ENCODE data around the gene CCDC136.

DNA sequence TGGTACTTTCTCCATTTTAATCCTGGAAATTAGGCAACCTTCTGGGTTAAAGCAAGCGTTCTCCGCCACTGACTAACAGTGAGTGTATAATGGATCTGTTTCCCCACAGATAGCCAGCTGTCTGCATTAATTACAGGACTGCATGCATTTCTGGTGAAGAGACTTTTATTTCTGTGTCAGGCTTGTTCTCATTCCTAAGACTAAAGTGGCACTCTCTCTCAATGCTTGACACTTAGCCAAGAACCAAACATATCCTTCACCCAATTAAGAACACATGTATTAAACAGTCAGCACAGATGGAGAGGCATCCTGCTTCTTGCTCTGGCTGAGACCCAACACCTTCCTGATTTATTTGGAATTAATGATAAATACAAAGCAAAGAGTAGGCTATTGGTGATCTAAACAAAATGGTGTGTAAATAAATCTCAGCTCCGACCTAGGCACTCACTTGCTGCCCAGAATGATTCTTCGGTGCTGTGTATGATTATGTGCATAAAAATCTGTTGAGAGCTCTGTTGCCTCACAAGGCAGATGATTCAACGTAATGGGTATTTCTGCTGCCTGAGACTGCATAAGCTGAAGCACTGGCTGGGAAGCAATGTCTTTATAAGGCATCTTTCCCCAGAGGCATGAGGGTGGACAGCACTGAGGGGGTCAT lies 35.8 kb upstream of the CCDC136 start:
- TF ChIP-seq, protein P1, sequence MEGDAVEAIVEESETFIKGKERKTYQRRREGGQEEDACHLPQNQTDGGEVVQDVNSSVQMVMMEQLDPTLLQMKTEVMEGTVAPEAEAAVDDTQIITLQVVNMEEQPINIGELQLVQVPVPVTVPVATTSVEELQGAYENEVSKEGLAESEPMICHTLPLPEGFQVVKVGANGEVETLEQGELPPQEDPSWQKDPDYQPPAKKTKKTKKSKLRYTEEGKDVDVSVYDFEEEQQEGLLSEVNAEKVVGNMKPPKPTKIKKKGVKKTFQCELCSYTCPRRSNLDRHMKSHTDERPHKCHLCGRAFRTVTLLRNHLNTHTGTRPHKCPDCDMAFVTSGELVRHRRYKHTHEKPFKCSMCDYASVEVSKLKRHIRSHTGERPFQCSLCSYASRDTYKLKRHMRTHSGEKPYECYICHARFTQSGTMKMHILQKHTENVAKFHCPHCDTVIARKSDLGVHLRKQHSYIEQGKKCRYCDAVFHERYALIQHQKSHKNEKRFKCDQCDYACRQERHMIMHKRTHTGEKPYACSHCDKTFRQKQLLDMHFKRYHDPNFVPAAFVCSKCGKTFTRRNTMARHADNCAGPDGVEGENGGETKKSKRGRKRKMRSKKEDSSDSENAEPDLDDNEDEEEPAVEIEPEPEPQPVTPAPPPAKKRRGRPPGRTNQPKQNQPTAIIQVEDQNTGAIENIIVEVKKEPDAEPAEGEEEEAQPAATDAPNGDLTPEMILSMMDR (IDR thresholded peaks at IDR 0.05 in 4 of 5, conservative IDR thresholded peaks at IDR 0.05 in 1 of 5) = no peak
- TF ChIP-seq POLR2A (IDR thresholded peaks at IDR 0.05) = peak; percentile 14 to 61
